ENCODE data around the gene TYMS. TPM values are rescaled to one million over a fixed set of nuclear protein-coding genes. Genes with fewer than 3 reads are reported as not detected.

The TYMS gene
- total RNA-seq, 1 experiment from 2014 or later: 149 TPM

DNA sequence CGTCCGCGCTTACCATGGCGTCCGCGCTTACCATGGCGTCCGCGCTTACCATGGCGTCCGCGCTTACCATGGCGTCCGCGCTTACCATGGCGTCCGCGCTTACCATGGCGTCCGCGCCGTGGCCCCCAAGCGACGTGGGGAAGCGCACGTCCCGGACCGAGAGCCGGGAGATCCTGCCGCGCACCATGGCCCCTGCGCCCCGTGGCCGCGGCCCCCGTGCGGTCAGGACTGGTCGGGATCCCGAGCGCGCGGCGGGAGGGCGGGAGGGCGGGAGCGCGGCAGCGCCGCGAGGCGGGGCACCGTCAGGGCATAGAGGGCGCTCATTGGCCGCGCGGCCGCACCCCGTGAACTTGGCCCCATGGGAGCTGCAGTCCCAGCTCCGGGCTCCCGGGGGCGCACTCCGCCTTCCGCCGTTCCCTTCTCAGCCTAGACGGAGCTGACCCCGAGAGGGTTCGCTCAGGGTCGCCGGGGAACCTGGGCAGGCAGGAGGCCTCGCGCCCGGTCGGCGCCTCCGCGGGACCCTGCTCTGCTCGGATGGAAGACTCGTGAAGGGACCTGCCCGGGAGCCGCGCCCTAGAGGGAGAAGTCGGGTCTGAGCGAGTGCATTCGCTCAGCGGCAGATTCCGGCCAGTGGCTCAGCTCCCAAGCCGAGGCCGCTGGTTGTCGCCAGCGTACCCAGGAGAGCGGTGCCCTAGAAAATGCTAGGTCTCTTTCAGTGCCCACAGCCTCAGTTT lies 55.1 kb downstream of the TYMS start, which contains the start of gene ENOSF1:
Gene ENOSF1, minus strand, starts transcription at position 230 of the 734 bp plus-strand sequence. Its CDS starts 43 bp downstream, at position 187.
- 0 out of 2 replicates have a peak, but pooled peaks cover 7% of the 10 kb centered on the region for H3F3A ChIP-seq (ENCODE audit: insufficient read depth, low read depth)
- no TSS peak for BruUV-seq (replicated peaks)
- H3K36me3 ChIP-seq (ENCODE audit: low read depth): no peaks in the 10 kb centered on the region; the same call in 1 of the 2 replicates
- H3K9me3 ChIP-seq (ENCODE audit: insufficient read depth, low read depth): no peaks in the 10 kb centered on the region
- peak within 1 kb of the TSS; percentile 98 for H3K4me2 ChIP-seq
- POLR2A ChIA-PET (ENCODE audit: unreplicated experiment): interaction anchor here (0.6 to 0.8 kb wide), 4 partner anchors 54 to 1863 kb away, joined by 3 to 8 read pairs (median 6); partner anchors contain the start of gene TYMS
- H2AFZ ChIP-seq: peak within 1 kb of the TSS; percentile 94
- peak; percentile 54 to 97 for DNase-seq
- H3K9me2 ChIP-seq (ENCODE audit: insufficient read depth): no peaks in the 10 kb centered on the region
- TF ChIP-seq EZH2 (IDR thresholded peaks at IDR 0.05; ENCODE audit: low read depth): no peak
- TF ChIP-seq, protein P1, sequence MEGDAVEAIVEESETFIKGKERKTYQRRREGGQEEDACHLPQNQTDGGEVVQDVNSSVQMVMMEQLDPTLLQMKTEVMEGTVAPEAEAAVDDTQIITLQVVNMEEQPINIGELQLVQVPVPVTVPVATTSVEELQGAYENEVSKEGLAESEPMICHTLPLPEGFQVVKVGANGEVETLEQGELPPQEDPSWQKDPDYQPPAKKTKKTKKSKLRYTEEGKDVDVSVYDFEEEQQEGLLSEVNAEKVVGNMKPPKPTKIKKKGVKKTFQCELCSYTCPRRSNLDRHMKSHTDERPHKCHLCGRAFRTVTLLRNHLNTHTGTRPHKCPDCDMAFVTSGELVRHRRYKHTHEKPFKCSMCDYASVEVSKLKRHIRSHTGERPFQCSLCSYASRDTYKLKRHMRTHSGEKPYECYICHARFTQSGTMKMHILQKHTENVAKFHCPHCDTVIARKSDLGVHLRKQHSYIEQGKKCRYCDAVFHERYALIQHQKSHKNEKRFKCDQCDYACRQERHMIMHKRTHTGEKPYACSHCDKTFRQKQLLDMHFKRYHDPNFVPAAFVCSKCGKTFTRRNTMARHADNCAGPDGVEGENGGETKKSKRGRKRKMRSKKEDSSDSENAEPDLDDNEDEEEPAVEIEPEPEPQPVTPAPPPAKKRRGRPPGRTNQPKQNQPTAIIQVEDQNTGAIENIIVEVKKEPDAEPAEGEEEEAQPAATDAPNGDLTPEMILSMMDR (conservative IDR thresholded peaks at IDR 0.05): peak; percentile 86
- intact Hi-C loops (cut with micrococcal nuclease; ENCODE audit: unreplicated experiment): loop anchor here (10.0 kb wide), 2 partner anchors 88 to 122 kb away; no protein-coding TSS in a partner anchor
- H4K20me1 ChIP-seq (ENCODE audit: insufficient read depth): no peaks in the 10 kb centered on the region; the same call in 1 of the 2 replicates
- peaks cover 8% of the 10 kb centered on the region; the same call in 1 of the 2 replicates for H3K4me1 ChIP-seq (replicated peaks; ENCODE audit: insufficient read depth)
- peak within 1 kb of the TSS; percentile 62 for H3K27ac ChIP-seq
- peak within 1 kb of the TSS; percentile 92 for H3K4me3 ChIP-seq
- CTCF ChIA-PET: interaction anchor here (0.6 to 1.6 kb wide), 6 partner anchors 10 to 149 kb away, joined by 3 to 12 read pairs (median 3); no protein-coding TSS in a partner anchor
- H3K79me2 ChIP-seq (ENCODE audit: low read depth): peaks cover 36% of the 10 kb centered on the region
- H3K27me3 ChIP-seq (ENCODE audit: insufficient read depth, low read depth): no peaks in the 10 kb centered on the region

DNA sequence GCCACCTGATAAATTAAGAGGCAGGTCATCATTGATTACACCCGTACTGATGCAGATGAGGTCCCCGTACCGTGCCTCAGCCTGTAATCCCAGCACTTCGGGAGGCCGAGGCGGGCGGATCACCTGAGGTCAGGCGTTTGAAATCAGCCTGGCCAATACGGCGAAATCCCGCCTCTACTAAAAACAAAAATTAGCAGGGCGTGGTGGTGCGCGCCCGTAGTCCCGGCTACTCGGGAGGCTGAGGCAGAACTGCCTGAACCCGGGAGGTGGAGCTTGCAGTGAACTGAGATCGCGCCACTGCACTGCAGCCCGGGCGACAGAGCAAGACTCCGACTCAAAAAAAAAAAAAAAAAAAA lies 55.7 kb downstream of the TYMS start:
- no peaks in the 10 kb centered on the region for H3K9me2 ChIP-seq (ENCODE audit: insufficient read depth)
- H3K9me3 ChIP-seq (ENCODE audit: insufficient read depth, low read depth): no peaks in the 10 kb centered on the region
- H3K4me3 ChIP-seq: peak overlapping the region; percentile 92
- H4K20me1 ChIP-seq (ENCODE audit: insufficient read depth): no peaks in the 10 kb centered on the region; the same call in 1 of the 2 replicates
- ChIA-PET POLR2A (ENCODE audit: unreplicated experiment) (interaction anchor here (0.6 to 0.8 kb wide), 2 partner anchors 55 to 1862 kb away, joined by 5 to 8 read pairs; partner anchors contain the start of gene TYMS), CTCF (interaction anchor here (0.6 to 1.6 kb wide), 5 partner anchors 10 to 148 kb away, joined by 3 to 12 read pairs (median 3); no protein-coding TSS in a partner anchor)
- no peak for DNase-seq
- peak overlapping the region; percentile 67 for H3K4me2 ChIP-seq
- H3K27ac ChIP-seq: no peak overlapping the region
- TF ChIP-seq EZH2 (IDR thresholded peaks at IDR 0.05; ENCODE audit: low read depth): no peak
- TF ChIP-seq, protein P1 (conservative IDR thresholded peaks at IDR 0.05): no peak
- BruUV-seq (replicated peaks): TSS peak; percentile 90
- H3K27me3 ChIP-seq (ENCODE audit: insufficient read depth, low read depth): no peaks in the 10 kb centered on the region
- peaks cover 36% of the 10 kb centered on the region for H3K79me2 ChIP-seq (ENCODE audit: low read depth)
- 0 out of 2 replicates have a peak, but pooled peaks cover 7% of the 10 kb centered on the region for H3F3A ChIP-seq (ENCODE audit: insufficient read depth, low read depth)
- no peaks in the 10 kb centered on the region; the same call in 1 of the 2 replicates for H3K36me3 ChIP-seq (ENCODE audit: low read depth)
- intact Hi-C loops (cut with micrococcal nuclease; ENCODE audit: unreplicated experiment): loop anchor here (10.0 kb wide), 2 partner anchors 88 to 122 kb away; no protein-coding TSS in a partner anchor
- peak overlapping the region; percentile 87 for H2AFZ ChIP-seq
- H3K4me1 ChIP-seq (replicated peaks; ENCODE audit: insufficient read depth): peaks cover 8% of the 10 kb centered on the region; the same call in 1 of the 2 replicates

DNA sequence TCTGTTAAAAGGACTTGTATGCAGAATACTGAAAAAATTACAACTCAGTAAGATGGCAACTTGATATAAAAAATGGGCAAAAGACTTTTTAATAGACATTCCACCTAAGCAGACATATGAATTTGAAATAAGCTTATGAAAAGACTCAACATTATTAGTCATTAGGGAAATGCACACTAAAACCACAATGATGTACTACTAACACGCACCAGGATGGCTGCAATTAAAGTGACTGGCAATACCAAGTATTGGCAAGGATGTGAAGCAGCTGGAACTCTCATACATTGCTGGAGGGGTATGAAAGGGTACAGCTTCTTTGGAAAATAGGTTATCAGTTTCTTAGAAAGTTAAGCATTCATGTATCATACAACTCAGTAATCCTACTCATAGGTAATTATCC lies 58.2 kb downstream of the TYMS start:
- Histone ChIP-seq H3K4me2 (no peak overlapping the region), H3K9me3 (ENCODE audit: insufficient read depth, low read depth) (no peaks in the 10 kb centered on the region), H3K9me2 (ENCODE audit: insufficient read depth) (no peaks in the 10 kb centered on the region; the same call in 1 of the 2 replicates), H2AFZ (no peak overlapping the region), H3K4me1 (replicated peaks; ENCODE audit: insufficient read depth) (peaks cover 8% of the 10 kb centered on the region; the same call in 1 of the 2 replicates), H3K79me2 (ENCODE audit: low read depth) (peaks cover 14% of the 10 kb centered on the region), H3K4me3 (no peak overlapping the region), H3K27ac (no peak overlapping the region), H3K36me3 (ENCODE audit: low read depth) (no peaks in the 10 kb centered on the region), H3F3A (ENCODE audit: insufficient read depth, low read depth) (0 out of 2 replicates have a peak, but pooled peaks cover 7% of the 10 kb centered on the region), H3K27me3 (ENCODE audit: insufficient read depth, low read depth) (no peaks in the 10 kb centered on the region), H4K20me1 (ENCODE audit: insufficient read depth) (no peaks in the 10 kb centered on the region)
- POLR2A ChIA-PET (ENCODE audit: unreplicated experiment): no interaction called here
- BruUV-seq (replicated peaks): no TSS peak
- intact Hi-C loops (cut with micrococcal nuclease; ENCODE audit: unreplicated experiment): loop anchor here (10.0 kb wide), 2 partner anchors 91 to 119 kb away; no protein-coding TSS in a partner anchor
- no peak for TF ChIP-seq EZH2 (IDR thresholded peaks at IDR 0.05; ENCODE audit: low read depth)
- TF ChIP-seq, protein P1 (conservative IDR thresholded peaks at IDR 0.05): no peak
- DNase-seq: no peak
- CTCF ChIA-PET: no interaction called here
